Activated T-cell treated with anti-CD3 and anti-CD28 coated beads, Interleukin-2, amount 50 U/mL, for 24 hours (primary cell): ENCODE measurements around the gene PCTP.
A peak's percentile ranks its signal among the peaks of the same experiment; 100 is the strongest.

Experiments
- DNase-seq: peaks from one replicate; pipeline ENCODE4 v3.0.0-alpha.2; 2020
- H3K27ac Mint-ChIP-seq: 2 replicates; pipeline ENCODE4 v1.8.0; 2020; ENCODE audit warnings: mild to moderate bottlenecking, mixed read lengths
- H3K27me3 Mint-ChIP-seq: 2 replicates; pipeline ENCODE4 v1.8.0; 2020; ENCODE audit warnings: mixed read lengths
- H3K36me3 Mint-ChIP-seq: 2 replicates; pipeline ENCODE4 v1.8.0; 2020; ENCODE audit warnings: low read depth, mixed read lengths
- H3K4me1 Mint-ChIP-seq: 2 replicates; pipeline ENCODE4 v1.8.0; 2020; ENCODE audit warnings: low read depth, mixed read lengths
- H3K4me3 Mint-ChIP-seq: 2 replicates; pipeline ENCODE4 v1.8.0; 2020; ENCODE audit warnings: mild to moderate bottlenecking, moderate library complexity, mixed read lengths
- H3K9me3 Mint-ChIP-seq: 2 replicates; pipeline ENCODE4 v1.8.0; 2020; ENCODE audit warnings: mixed read lengths

The PCTP gene

DNA sequence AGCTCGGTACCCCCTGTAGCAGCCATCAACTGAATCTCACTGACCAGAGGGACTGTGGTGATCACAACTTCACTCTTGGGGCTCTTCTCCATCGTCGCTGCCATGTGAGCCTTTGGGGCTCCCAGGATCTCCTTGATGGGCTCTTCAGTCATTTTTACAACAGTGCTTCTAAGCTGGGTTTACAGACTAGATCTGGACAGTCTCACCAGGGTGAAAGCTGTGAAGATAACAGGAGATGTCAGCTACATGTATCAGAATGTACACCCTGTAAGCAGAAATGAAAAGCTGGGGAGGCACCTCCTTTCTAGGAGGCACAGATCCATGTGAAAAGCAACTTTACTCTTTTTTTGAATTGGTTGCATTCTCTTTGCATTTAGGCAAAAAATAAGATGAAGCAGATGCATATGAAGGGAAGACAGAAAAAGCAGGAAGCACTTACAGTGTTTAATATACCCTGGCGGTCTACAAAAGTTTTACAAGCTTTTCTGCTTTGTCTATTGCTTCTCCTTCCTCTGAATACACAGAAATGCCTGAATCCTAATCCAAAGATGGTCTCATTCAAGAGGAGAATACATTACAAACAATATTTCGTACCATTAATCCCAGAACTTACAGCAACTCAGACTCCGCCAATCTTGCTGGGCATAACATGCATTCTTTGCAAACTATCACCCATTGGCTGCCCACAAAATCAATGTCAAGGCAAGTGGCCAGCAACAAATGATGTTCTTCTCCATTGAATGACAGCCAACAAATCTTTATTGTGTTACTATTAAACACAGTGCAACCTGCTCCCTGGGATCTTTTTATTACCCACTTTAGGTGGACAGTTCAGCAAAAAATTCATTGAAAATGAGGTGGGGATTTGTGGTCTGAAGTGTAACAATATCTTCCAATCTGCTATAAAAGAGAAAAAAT is 29.7 kb upstream of the PCTP start:
- no peak for DNase-seq
- no peaks in the 10 kb centered on the region for H3K36me3 Mint-ChIP-seq
- peaks cover 2% of the 10 kb centered on the region for H3K4me1 Mint-ChIP-seq
- no peak overlapping the region for H3K4me3 Mint-ChIP-seq
- no peaks in the 10 kb centered on the region for H3K9me3 Mint-ChIP-seq
- H3K27ac Mint-ChIP-seq, result no peak overlapping the region
- peaks cover 59% of the 10 kb centered on the region for H3K27me3 Mint-ChIP-seq

GRCh38 chr17:55722016-55722736 is 28.7 kb upstream of the PCTP start:
- Mint-ChIP-seq H3K27me3 (peaks cover 69% of the 10 kb centered on the region), H3K9me3 (no peaks in the 10 kb centered on the region), H3K4me1 (peaks cover 2% of the 10 kb centered on the region), H3K27ac (no peak overlapping the region), H3K36me3 (no peaks in the 10 kb centered on the region), H3K4me3 (no peak overlapping the region)
- DNase-seq, result no peak

GRCh38 chr17:55722742-55723487 is 27.9 kb upstream of the PCTP start, which contains the start of gene TMEM100:
TMEM100 (minus strand) TSS chr17:55722864; CDS start chr17:55721070, 1,794 bp downstream.
- Mint-ChIP-seq H3K4me1 (peaks cover 2% of the 10 kb centered on the region), H3K27me3 (peaks cover 76% of the 10 kb centered on the region), H3K27ac (no peak within 1 kb of the TSS), H3K4me3 (no peak within 1 kb of the TSS), H3K36me3 (no peaks in the 10 kb centered on the region), H3K9me3 (no peaks in the 10 kb centered on the region)
- no peak for DNase-seq

DNA sequence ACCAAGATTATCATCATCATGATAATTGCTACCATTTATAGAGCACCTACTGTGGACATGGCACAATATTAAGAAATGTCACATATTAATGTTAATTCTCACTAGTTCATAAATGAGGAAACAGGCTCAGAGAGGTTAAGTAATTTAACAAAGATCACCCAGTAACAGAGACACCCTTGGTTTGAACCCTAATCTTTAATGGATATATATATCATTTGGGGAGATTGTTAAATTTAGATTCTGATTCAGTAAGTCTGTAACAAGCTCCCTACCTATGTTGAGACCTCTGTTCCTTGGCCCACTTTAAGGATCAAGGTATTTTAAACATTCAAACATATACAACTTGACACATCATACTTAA is 27.4 kb upstream of the PCTP start:
- no peak for DNase-seq
- peaks cover 2% of the 10 kb centered on the region for H3K4me1 Mint-ChIP-seq
- no peaks in the 10 kb centered on the region for H3K9me3 Mint-ChIP-seq
- peaks cover 81% of the 10 kb centered on the region for H3K27me3 Mint-ChIP-seq
- no peaks in the 10 kb centered on the region for H3K36me3 Mint-ChIP-seq
- H3K4me3 Mint-ChIP-seq, result no peak overlapping the region
- no peak overlapping the region for H3K27ac Mint-ChIP-seq

DNA sequence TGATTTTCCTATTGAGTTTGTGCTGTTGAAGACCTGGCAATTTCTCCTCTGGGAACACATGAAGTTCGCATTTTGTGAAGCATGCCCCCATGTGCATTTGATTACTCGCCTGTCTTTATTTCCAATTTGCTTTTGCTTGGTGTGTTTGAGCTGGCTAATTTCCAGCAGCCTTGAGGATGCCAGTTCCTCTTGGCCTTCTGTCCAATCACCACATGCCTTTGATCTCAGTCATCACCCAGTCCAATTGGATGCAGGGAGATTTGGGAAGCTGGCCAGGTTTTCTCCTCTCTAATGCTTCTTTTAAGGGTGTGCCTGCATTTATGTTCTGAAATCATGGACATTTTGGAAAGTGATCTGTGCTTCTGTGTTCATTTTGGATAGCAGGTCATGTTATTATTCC is 24.4 kb upstream of the PCTP start:
- H3K27me3 Mint-ChIP-seq, result peaks cover 86% of the 10 kb centered on the region
- no peaks in the 10 kb centered on the region for H3K9me3 Mint-ChIP-seq
- DNase-seq, result no peak
- no peak overlapping the region for H3K27ac Mint-ChIP-seq
- no peaks in the 10 kb centered on the region for H3K36me3 Mint-ChIP-seq
- H3K4me3 Mint-ChIP-seq, result no peak overlapping the region
- peaks cover 2% of the 10 kb centered on the region for H3K4me1 Mint-ChIP-seq

GRCh38 chr17:55727275-55727674 is 23.6 kb upstream of the PCTP start:
- no peaks in the 10 kb centered on the region for H3K36me3 Mint-ChIP-seq
- H3K9me3 Mint-ChIP-seq, result no peaks in the 10 kb centered on the region
- no peak for DNase-seq
- H3K4me3 Mint-ChIP-seq, result no peak overlapping the region
- no peak overlapping the region for H3K27ac Mint-ChIP-seq
- peaks cover 88% of the 10 kb centered on the region for H3K27me3 Mint-ChIP-seq
- H3K4me1 Mint-ChIP-seq, result peaks cover 5% of the 10 kb centered on the region

DNA sequence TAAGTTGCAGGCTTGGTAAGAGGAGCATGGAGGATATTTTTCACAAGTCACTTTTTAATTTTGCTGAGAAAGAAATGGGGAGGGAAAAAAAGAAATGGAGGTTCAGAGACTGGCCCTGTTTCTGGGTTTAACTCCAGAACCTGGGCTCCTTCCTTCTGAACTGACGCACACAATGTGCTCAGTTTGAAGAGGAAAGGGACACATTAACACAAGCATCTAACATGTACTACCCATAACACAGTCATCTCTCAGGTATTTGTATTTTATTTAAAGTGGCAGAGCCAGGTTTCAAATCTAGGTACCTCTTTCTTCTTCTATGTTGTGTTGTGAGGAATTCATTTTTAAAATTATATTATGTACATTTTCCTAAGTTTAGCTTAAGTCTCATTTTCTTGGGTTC is 22.9 kb upstream of the PCTP start:
- peaks cover 7% of the 10 kb centered on the region for H3K4me1 Mint-ChIP-seq
- H3K4me3 Mint-ChIP-seq, result no peak overlapping the region
- no peak for DNase-seq
- H3K27me3 Mint-ChIP-seq, result peaks cover 87% of the 10 kb centered on the region
- H3K27ac Mint-ChIP-seq, result no peak overlapping the region
- H3K9me3 Mint-ChIP-seq, result no peaks in the 10 kb centered on the region
- no peaks in the 10 kb centered on the region for H3K36me3 Mint-ChIP-seq

GRCh38 chr17:55728361-55728760 is 22.5 kb upstream of the PCTP start:
- Mint-ChIP-seq H3K27ac (no peak overlapping the region), H3K4me3 (no peak overlapping the region), H3K27me3 (peaks cover 87% of the 10 kb centered on the region), H3K9me3 (no peaks in the 10 kb centered on the region), H3K4me1 (peaks cover 12% of the 10 kb centered on the region), H3K36me3 (no peaks in the 10 kb centered on the region)
- DNase-seq, result no peak

- H3K9me3 Mint-ChIP-seq, result no peaks in the 10 kb centered on the region
- no peak for DNase-seq
- H3K27me3 Mint-ChIP-seq, result peaks cover 87% of the 10 kb centered on the region
- H3K36me3 Mint-ChIP-seq, result no peaks in the 10 kb centered on the region
- no peak overlapping the region for H3K4me3 Mint-ChIP-seq
- peaks cover 16% of the 10 kb centered on the region for H3K4me1 Mint-ChIP-seq
- H3K27ac Mint-ChIP-seq, result no peak overlapping the region
These were observed 22.0 kb upstream of the PCTP start for GRCh38 chr17:55728833-55729232.

GRCh38 chr17:55729484-55729883 is 21.4 kb upstream of the PCTP start:
- Mint-ChIP-seq H3K4me1 (peaks cover 23% of the 10 kb centered on the region), H3K36me3 (no peaks in the 10 kb centered on the region), H3K9me3 (no peaks in the 10 kb centered on the region), H3K4me3 (no peak overlapping the region), H3K27me3 (peaks cover 82% of the 10 kb centered on the region), H3K27ac (no peak overlapping the region)
- no peak for DNase-seq

DNA sequence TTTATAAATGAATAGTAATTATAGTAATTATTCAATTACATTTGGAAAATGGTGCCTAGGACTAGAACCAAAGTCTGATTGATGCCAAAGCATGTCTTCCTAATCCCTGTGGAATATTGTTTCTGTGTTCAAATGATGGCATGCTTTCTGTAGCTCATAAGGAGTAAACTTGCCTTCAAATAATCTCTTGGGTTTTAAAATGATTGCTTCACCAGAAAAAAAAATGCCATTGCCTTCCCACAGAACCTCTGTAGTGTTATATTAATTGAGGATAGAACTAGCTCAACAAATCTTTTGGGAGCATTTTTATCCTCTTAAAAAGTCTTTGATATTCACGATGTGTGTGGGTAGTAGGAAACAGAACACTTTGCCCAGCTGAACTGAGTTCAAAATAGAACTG is 20.5 kb upstream of the PCTP start:
- Mint-ChIP-seq H3K36me3 (no peaks in the 10 kb centered on the region), H3K27me3 (peaks cover 73% of the 10 kb centered on the region), H3K27ac (no peak overlapping the region), H3K4me1 (peaks cover 30% of the 10 kb centered on the region), H3K9me3 (no peaks in the 10 kb centered on the region), H3K4me3 (no peak overlapping the region)
- DNase-seq, result no peak

- Mint-ChIP-seq H3K27me3 (peaks cover 71% of the 10 kb centered on the region), H3K4me1 (peaks cover 34% of the 10 kb centered on the region), H3K27ac (no peak overlapping the region), H3K4me3 (no peak overlapping the region), H3K9me3 (no peaks in the 10 kb centered on the region), H3K36me3 (no peaks in the 10 kb centered on the region)
- DNase-seq, result no peak
These were observed 20.0 kb upstream of the PCTP start for GRCh38 chr17:55730808-55731207.

DNA sequence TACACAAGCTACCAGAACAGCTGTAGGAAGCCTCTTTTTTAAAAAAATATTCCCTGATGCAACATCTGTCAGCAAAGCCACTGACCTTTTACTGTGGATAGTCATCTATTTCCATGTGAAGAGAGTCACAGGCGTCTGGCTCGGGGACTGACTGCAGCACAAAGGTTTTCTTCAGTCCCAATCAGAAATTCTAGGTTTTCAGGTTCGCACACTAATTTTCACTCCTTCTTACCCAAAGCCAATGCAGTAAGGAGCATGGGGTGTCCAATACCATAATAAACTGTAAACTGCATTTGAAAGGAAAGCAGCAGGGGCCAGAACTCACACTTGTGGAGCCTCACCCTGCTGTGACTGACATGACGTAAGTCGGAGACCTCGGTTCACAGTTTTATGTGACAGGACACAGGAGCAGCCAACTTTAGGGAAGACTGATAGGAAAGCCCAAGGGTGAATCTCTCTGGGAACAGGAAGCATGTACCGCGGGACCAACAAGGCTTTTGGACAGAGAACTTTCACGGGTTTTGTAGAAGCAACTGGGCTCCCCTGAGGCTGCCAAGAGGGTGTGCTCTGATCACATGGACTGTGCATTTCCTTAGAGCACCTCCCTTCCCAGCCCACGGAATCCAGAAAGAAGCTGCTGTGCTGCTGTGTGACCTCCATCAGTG is 19.1 kb upstream of the PCTP start:
- Mint-ChIP-seq H3K27ac (no peak overlapping the region), H3K9me3 (no peaks in the 10 kb centered on the region), H3K36me3 (no peaks in the 10 kb centered on the region), H3K27me3 (peaks cover 66% of the 10 kb centered on the region), H3K4me3 (no peak overlapping the region), H3K4me1 (peaks cover 35% of the 10 kb centered on the region)
- no peak for DNase-seq

DNA sequence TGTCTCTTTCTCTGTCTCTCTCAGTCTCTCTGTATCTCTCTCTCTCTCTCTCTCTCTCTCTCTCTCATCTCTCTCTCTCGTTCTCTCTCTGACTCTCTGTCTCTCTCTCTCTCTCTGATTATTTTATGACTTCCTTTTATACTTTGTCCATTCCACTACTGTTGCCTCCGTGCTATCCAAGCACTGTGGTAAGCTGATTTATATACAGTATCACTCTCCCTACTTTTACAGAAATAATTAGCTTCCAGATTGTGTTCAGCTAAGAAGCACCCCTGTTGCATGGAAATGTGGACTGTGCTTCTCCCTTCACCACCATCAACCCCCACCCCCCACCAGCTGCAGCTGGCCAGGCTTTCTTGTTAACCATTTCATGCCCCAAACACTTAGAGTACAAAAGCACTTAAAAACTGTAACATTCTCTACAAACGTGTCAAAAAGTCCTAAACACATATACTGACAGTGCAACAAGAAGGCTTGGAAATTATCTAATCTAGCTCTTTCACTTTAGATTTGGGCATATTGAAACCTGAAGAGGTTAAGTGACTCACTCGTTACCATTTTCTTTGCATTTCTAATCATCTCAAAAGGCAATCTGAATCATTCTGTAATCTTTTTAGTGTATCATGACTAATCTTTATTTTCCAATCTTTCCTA is 16.6 kb upstream of the PCTP start:
- H3K4me1 Mint-ChIP-seq, result peaks cover 35% of the 10 kb centered on the region
- no peaks in the 10 kb centered on the region for H3K36me3 Mint-ChIP-seq
- H3K4me3 Mint-ChIP-seq, result peak overlapping the region; percentile 23
- no peaks in the 10 kb centered on the region for H3K9me3 Mint-ChIP-seq
- H3K27me3 Mint-ChIP-seq, result peaks cover 49% of the 10 kb centered on the region
- peak overlapping the region; percentile 81 for H3K27ac Mint-ChIP-seq
- peak; percentile 45 for DNase-seq
